ENCODE measurements around the gene COPZ2.
"Not testable (repeated sequence)": the region's sequence is repeated elsewhere in the genome, so short reads cannot be mapped to it uniquely, and the experiment has no call there.

COPZ2 gene, protein sequence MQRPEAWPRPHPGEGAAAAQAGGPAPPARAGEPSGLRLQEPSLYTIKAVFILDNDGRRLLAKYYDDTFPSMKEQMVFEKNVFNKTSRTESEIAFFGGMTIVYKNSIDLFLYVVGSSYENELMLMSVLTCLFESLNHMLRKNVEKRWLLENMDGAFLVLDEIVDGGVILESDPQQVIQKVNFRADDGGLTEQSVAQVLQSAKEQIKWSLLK

DNA sequence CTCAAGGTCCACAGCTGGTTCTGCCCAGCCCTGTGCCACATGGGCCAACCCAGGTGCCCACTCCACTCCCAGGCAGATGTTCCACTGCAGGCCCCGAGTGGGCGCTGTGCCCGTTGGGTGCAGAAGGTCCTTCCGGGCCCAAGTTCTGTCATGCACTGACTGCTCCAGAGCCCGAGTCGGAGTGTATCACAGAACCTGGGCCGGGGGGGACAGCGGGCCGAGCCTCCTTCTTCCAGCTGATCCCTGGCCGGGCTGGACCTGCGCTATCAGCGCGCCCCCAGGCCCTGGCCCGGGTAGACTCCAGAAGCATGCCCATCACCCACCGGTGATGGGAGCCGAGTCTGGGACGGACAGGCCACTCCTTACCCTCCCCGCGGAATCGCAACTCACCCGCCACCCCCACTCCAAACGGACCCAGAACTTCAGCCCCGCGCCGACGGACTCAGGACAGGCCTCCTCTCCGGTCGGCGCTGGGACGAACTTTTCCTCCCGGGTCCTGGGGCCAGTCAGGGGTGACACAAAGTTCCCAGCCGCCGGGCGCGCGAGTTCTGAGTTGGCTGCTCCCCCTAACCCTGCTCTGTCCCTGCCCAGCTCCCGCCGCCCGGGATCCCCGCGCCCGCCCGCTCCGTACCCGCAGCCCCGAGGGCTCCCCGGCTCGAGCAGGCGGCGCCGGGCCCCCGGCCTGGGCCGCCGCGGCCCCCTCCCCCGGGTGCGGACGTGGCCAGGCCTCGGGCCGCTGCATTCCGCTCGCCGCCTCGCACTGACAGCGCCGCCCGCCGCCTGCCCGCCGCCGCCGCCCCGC lies at the start of gene COPZ2:
TSS of gene COPZ2 (minus strand) at position 762 of the 802 bp plus-strand sequence. CDS start at position 742, 20 bp downstream.
- no peaks in the 10 kb centered on the region for H3K27me3 ChIP-seq (ENCODE audit: low read depth, low read length)
- no peaks in the 10 kb centered on the region for H3K9me3 ChIP-seq (ENCODE audit: control insufficient read depth in 1 of 2, low read length in 2 of 2)
- H3K36me3 ChIP-seq (ENCODE audit: control insufficient read depth in 1 of 2, insufficient read depth in 2 of 2, low read length in 2 of 2): peaks cover 0 to 9% of the 10 kb centered on the region in 2 donors
- peaks cover 0 to 14% of the 10 kb centered on the region in 2 donors for H3K4me1 ChIP-seq (ENCODE audit: control insufficient read depth in 1 of 2, insufficient read depth in 2 of 2, low read length in 2 of 2)
- H3K27ac ChIP-seq (ENCODE audit: low read length): no peak within 1 kb of the TSS
- H3K4me3 ChIP-seq (ENCODE audit: low read depth in 1 of 2, low read length in 2 of 2): peak within 1 kb of the TSS; percentile 65 to 80

DNA sequence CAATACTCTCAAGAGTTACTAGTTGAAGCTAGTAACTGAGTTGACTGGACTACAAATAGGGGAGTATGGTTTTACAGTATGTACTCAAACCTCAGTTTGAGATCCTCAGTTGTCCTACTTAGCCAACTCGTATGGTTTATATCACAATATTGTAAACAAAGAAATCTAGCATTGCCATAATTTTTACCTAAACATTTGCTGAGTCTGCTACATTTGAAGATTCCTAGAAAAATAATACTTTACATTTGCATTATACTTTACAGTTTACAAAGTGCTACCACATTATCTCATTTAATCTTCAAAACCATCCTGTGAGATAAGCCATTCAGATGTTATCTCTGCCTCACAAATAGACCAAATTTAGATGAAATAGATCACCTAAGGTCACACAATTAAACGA lies 47.3 kb upstream of the COPZ2 start:
- H3K9me3 ChIP-seq (ENCODE audit: control insufficient read depth in 1 of 2, low read length in 2 of 2): no peaks in the 10 kb centered on the region
- no peaks in the 10 kb centered on the region for H3K36me3 ChIP-seq (ENCODE audit: control insufficient read depth in 1 of 2, insufficient read depth in 2 of 2, low read length in 2 of 2)
- H3K4me3 ChIP-seq (ENCODE audit: low read depth in 1 of 2, low read length in 2 of 2): no peak overlapping the region
- H3K4me1 ChIP-seq (ENCODE audit: control insufficient read depth in 1 of 2, insufficient read depth in 2 of 2, low read length in 2 of 2): peaks cover 0 to 16% of the 10 kb centered on the region in 2 donors
- H3K27me3 ChIP-seq (ENCODE audit: low read depth, low read length): no peaks in the 10 kb centered on the region
- H3K27ac ChIP-seq (ENCODE audit: low read length): no peak overlapping the region

DNA sequence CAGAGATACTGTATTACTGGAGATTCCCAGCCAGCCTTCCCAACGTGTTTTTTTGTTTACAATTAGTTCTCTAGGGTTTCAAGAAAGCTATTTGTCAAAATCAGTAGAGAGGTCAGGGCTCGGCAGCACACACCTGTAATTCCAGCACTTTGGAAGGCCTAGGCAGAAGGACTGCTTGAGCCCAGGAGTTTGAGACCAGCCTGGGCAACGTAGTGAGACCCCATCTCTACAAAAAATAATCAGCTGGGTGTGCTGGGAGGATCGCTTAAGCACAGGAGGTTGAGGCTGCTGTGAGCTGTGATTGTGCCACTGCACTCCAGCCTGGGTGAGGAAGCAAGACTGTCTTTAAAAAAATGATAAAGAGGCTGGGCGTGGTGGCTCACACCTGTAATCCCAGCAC lies 44.3 kb upstream of the COPZ2 start:
- H3K27me3 ChIP-seq (ENCODE audit: low read depth, low read length): no peaks in the 10 kb centered on the region
- H3K4me1 ChIP-seq (ENCODE audit: control insufficient read depth in 1 of 2, insufficient read depth in 2 of 2, low read length in 2 of 2): peaks cover 0 to 16% of the 10 kb centered on the region in 2 donors
- H3K27ac ChIP-seq (ENCODE audit: low read length): no peak overlapping the region
- no peak overlapping the region for H3K4me3 ChIP-seq (ENCODE audit: low read depth in 1 of 2, low read length in 2 of 2)
- no peaks in the 10 kb centered on the region for H3K9me3 ChIP-seq (ENCODE audit: control insufficient read depth in 1 of 2, low read length in 2 of 2)
- H3K36me3 ChIP-seq (ENCODE audit: control insufficient read depth in 1 of 2, insufficient read depth in 2 of 2, low read length in 2 of 2): no peaks in the 10 kb centered on the region

DNA sequence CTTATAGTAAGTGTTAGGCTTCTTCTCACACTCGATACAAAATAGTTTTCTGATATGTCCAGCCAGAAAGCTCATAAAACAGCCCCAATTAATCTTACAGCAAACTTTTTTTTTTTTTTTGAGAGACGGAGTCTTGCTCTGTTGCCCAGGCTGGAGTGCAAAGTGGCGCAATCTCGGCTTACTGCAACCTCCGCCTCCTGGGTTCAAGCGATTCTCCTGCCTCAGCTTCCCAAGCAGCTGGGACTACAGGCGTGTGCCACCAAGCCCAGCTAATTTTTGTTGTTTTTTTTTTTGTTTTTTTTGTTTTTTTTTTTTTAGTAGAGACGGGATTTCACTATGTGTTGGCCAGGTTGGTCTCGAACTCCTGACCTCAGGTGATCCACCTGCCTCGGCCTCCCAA lies 39.6 kb upstream of the COPZ2 start:
- peaks cover 8 to 18% of the 10 kb centered on the region in 2 donors for H3K36me3 ChIP-seq (ENCODE audit: control insufficient read depth in 1 of 2, insufficient read depth in 2 of 2, low read length in 2 of 2)
- H3K9me3 ChIP-seq (ENCODE audit: control insufficient read depth in 1 of 2, low read length in 2 of 2); H3K27me3 ChIP-seq (ENCODE audit: low read depth, low read length); H3K4me3 ChIP-seq (ENCODE audit: low read depth in 1 of 2, low read length in 2 of 2); H3K27ac ChIP-seq (ENCODE audit: low read length); H3K4me1 ChIP-seq (ENCODE audit: control insufficient read depth in 1 of 2, insufficient read depth in 2 of 2, low read length in 2 of 2): not testable (repeated sequence)

DNA sequence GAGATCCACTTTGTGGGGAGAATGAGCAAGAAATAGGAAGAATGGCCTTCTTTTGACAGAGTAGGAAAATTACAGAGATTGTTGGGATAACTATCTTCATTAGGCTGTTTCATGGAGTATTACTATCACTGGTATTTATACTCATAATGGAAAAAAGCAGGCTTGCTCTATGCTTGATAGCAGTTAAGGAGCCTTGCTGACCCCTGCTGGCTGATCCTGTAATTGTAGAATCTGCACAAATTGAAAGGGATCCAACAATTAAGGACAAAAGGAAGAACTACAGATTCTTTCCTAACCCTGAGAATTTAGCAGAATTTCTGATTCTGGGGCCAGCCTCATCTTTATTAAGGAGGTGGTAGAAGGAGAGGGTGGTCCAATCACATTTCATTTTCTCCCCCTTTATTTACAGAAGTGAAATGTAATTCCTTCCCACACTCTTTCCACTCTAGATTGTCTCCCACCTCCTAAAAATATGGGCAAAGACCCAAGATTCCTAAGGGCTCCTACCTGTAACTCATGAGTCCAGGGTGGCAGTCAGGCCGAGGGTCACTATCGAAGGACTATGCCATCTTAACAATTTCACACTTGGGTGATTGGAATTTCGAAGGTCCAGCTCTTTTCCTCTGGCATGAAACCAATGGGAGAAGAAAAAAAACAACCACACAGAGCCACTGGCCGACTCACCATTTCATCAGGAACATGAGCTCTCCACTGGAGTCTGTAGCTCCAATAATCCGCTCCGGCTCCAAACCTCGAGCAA lies 36.9 kb upstream of the COPZ2 start:
- Histone ChIP-seq H3K4me1 (ENCODE audit: control insufficient read depth in 1 of 2, insufficient read depth in 2 of 2, low read length in 2 of 2) (peaks cover 0 to 6% of the 10 kb centered on the region in 2 donors), H3K27ac (ENCODE audit: low read length) (no peak overlapping the region), H3K4me3 (ENCODE audit: low read depth in 1 of 2, low read length in 2 of 2) (no peak overlapping the region), H3K27me3 (ENCODE audit: low read depth, low read length) (no peaks in the 10 kb centered on the region), H3K9me3 (ENCODE audit: control insufficient read depth in 1 of 2, low read length in 2 of 2) (no peaks in the 10 kb centered on the region), H3K36me3 (ENCODE audit: control insufficient read depth in 1 of 2, insufficient read depth in 2 of 2, low read length in 2 of 2) (peaks cover 12 to 26% of the 10 kb centered on the region in 2 donors)

DNA sequence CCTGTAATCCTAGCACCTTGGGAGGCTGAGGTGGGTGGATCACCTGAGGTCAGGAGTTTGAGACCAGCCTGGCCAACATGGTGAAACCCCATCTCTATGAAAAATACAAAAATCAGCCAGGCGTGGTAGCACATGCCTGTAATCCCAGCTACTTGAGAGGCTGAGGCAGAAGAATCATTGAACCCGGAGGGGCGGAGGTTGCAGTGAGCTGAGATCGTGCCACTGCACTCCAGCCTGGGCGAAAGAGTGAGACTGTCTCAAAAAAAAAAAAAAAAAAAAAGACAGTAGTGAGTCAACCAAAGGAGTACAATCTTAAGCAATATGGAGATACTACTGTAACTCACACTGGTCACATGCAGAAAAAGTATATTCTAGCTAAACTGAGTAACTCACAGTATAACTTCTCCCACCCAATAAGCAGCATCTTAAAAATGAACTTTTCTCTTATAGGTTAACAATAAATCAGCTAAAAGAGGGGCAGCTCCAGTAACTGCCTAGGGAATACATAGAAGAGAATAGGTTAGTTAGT lies 36.0 kb upstream of the COPZ2 start:
- H3K4me1 ChIP-seq (ENCODE audit: control insufficient read depth in 1 of 2, insufficient read depth in 2 of 2, low read length in 2 of 2); H3K4me3 ChIP-seq (ENCODE audit: low read depth in 1 of 2, low read length in 2 of 2); H3K27ac ChIP-seq (ENCODE audit: low read length); H3K27me3 ChIP-seq (ENCODE audit: low read depth, low read length); H3K9me3 ChIP-seq (ENCODE audit: control insufficient read depth in 1 of 2, low read length in 2 of 2): not testable (repeated sequence)
- H3K36me3 ChIP-seq (ENCODE audit: control insufficient read depth in 1 of 2, insufficient read depth in 2 of 2, low read length in 2 of 2): peaks cover 13 to 27% of the 10 kb centered on the region in 2 donors

DNA sequence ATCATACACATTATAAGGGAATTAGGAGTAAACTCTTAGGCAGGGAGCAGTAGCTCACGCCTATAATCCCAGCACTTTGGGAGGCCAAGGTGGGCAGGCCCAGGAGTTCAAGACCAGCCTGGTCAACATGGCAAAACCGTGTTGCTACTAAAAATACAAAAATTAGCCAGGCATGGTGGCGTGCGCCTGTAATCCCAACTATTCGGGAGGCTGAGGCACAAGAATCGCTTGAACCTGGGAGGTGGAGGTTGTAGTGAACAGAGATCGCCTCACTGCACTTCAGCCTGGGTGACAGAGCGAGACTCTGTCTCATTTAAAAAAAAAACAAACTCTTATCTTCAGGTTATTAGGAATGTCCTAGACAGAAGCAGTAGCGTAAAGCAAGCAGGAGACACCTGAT lies 35.2 kb upstream of the COPZ2 start:
- H3K27me3 ChIP-seq (ENCODE audit: low read depth, low read length); H3K4me3 ChIP-seq (ENCODE audit: low read depth in 1 of 2, low read length in 2 of 2); H3K27ac ChIP-seq (ENCODE audit: low read length); H3K4me1 ChIP-seq (ENCODE audit: control insufficient read depth in 1 of 2, insufficient read depth in 2 of 2, low read length in 2 of 2); H3K9me3 ChIP-seq (ENCODE audit: control insufficient read depth in 1 of 2, low read length in 2 of 2): not testable (repeated sequence)
- peaks cover 18 to 34% of the 10 kb centered on the region in 2 donors for H3K36me3 ChIP-seq (ENCODE audit: control insufficient read depth in 1 of 2, insufficient read depth in 2 of 2, low read length in 2 of 2)

DNA sequence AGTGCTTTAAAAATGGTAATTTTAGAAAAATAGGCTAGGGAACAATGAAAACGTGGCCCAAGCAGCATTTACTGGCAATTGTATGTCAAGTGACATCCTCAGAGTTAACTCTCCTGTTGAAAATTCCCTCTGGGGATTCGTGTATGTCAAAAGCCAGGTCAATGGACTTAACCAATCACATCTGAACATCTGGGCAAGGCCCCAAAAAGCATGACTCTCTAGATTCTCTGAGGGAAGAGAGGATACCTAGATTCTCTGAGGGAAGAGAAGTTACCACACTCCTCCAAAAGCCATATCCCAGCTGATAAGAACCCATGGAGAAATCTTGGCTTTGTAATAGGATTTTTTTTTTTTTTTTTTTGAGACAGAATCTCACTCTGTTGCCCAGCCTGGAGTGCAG lies 34.1 kb upstream of the COPZ2 start:
- Histone ChIP-seq H3K4me3 (ENCODE audit: low read depth in 1 of 2, low read length in 2 of 2) (no peak overlapping the region), H3K9me3 (ENCODE audit: control insufficient read depth in 1 of 2, low read length in 2 of 2) (no peaks in the 10 kb centered on the region), H3K27ac (ENCODE audit: low read length) (no peak overlapping the region), H3K27me3 (ENCODE audit: low read depth, low read length) (no peaks in the 10 kb centered on the region), H3K4me1 (ENCODE audit: control insufficient read depth in 1 of 2, insufficient read depth in 2 of 2, low read length in 2 of 2) (peaks cover 0 to 6% of the 10 kb centered on the region in 2 donors), H3K36me3 (ENCODE audit: control insufficient read depth in 1 of 2, insufficient read depth in 2 of 2, low read length in 2 of 2) (peaks cover 23 to 35% of the 10 kb centered on the region in 2 donors)

DNA sequence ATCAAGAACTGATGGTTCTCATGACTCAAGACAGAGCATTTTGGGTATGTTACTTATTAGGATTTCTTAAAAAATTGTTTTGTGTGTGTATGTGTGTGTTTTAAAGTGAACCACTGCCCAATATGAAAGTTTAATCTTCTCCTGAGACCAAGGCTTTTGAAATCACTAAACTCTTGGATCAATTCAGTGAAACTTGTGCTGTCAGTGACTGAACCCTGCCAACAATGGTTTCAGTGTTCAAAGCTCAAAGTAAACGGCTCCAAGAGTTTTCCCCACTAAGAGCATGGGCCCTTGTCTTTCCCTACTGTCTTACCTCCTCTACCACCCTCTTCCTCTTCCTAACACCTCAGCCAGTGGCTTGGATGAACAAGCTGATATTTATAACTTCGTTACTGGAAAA lies 32.6 kb upstream of the COPZ2 start:
- no peak overlapping the region for H3K27ac ChIP-seq (ENCODE audit: low read length)

DNA sequence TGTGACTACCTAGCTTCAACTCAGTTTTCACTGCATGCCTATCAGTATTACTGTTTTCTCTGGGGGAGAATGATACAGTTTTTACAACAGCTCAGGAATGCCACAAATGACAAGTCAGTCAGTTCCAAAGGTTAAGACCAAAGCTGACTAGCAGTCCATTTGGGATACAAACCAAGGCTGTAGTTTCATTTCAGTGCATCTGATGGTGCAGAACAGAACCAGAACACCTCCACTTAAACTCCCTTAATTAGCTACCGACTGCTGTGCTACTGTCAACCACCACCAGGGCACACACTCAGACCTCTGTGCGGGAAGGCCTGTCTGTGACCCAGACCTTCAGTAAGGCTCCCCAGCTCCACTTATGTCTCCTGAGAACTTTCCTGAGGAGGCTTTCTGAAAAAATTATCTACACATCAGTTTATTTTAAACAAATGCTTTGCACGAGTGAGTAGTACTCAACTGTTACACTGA lies 30.9 kb upstream of the COPZ2 start:
- Histone ChIP-seq H3K4me3 (ENCODE audit: low read depth in 1 of 2, low read length in 2 of 2) (no peak overlapping the region), H3K27ac (ENCODE audit: low read length) (no peak overlapping the region), H3K9me3 (ENCODE audit: control insufficient read depth in 1 of 2, low read length in 2 of 2) (no peaks in the 10 kb centered on the region), H3K36me3 (ENCODE audit: control insufficient read depth in 1 of 2, insufficient read depth in 2 of 2, low read length in 2 of 2) (peaks cover 21 to 38% of the 10 kb centered on the region in 2 donors), H3K4me1 (ENCODE audit: control insufficient read depth in 1 of 2, insufficient read depth in 2 of 2, low read length in 2 of 2) (no peaks in the 10 kb centered on the region), H3K27me3 (ENCODE audit: low read depth, low read length) (no peaks in the 10 kb centered on the region)

More for the DNA sequence above, 32.6 kb upstream of the COPZ2 start:
- no peak overlapping the region for H3K4me3 ChIP-seq (ENCODE audit: low read depth in 1 of 2, low read length in 2 of 2)
- H3K27me3 ChIP-seq (ENCODE audit: low read depth, low read length): no peaks in the 10 kb centered on the region
- no peaks in the 10 kb centered on the region for H3K9me3 ChIP-seq (ENCODE audit: control insufficient read depth in 1 of 2, low read length in 2 of 2)
- H3K4me1 ChIP-seq (ENCODE audit: control insufficient read depth in 1 of 2, insufficient read depth in 2 of 2, low read length in 2 of 2): peaks cover 0 to 6% of the 10 kb centered on the region in 2 donors
- peaks cover 23 to 33% of the 10 kb centered on the region in 2 donors for H3K36me3 ChIP-seq (ENCODE audit: control insufficient read depth in 1 of 2, insufficient read depth in 2 of 2, low read length in 2 of 2)

DNA sequence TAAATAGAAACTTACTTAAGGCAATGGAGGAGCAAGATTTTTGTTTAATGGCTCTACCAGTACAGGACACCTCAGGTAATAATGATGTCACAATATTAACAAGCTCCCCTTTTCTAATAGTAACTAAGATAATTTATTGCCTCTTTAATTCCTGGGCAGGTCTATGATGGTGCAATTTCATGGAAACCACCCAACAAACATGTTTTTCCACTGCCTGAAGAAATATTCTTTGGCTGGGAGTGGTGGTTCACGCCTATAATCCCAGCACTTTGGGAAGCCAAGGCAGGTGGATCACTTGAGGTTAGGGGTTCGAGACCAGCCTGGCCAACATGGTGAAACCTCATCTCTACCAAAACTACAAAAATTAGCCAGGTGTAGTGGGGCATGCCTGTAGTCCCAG lies 30.2 kb upstream of the COPZ2 start:
- not testable (repeated sequence) for H3K27ac ChIP-seq (ENCODE audit: low read length); H3K4me1 ChIP-seq (ENCODE audit: control insufficient read depth in 1 of 2, insufficient read depth in 2 of 2, low read length in 2 of 2); H3K4me3 ChIP-seq (ENCODE audit: low read depth in 1 of 2, low read length in 2 of 2); H3K9me3 ChIP-seq (ENCODE audit: control insufficient read depth in 1 of 2, low read length in 2 of 2); H3K27me3 ChIP-seq (ENCODE audit: low read depth, low read length)
- H3K36me3 ChIP-seq (ENCODE audit: control insufficient read depth in 1 of 2, insufficient read depth in 2 of 2, low read length in 2 of 2): peaks cover 28 to 38% of the 10 kb centered on the region in 2 donors
